ENCODE measurements around the gene ZDHHC8. TPM values are rescaled to one million over a fixed set of nuclear protein-coding genes. Genes with fewer than 3 reads are reported as not detected.

The ZDHHC8 gene
- total RNA-seq, 2 experiments from 2014 or later, result 44.5 to 44.8 TPM

- Mint-ChIP-seq H3K4me3 (no peak overlapping the region), H3K27ac (peak overlapping the region; percentile 72), H3K9me3 (peaks cover 6% of the 10 kb centered on the region), H3K4me1 (ENCODE audit: low read depth) (peaks cover 81% of the 10 kb centered on the region), H3K27me3 (no peaks in the 10 kb centered on the region), H3K36me3 (ENCODE audit: low read depth) (peaks cover 90% of the 10 kb centered on the region)
- POLR2A ChIA-PET, result interaction anchor here (0.9 to 2.0 kb wide), 7 partner anchors 9 to 38 kb away, joined by 3 to 6 read pairs (median 5); partner anchors contain the start of gene RANBP1
- CTCF ChIA-PET, result interaction anchor here (0.8 to 2.5 kb wide), 2 partner anchors 10 to 19 kb away, joined by 4 to 11 read pairs; no protein-coding TSS in a partner anchor
- intact Hi-C loops (cut with micrococcal nuclease), result no loop called here
- TF ChIP-seq CTCF (IDR thresholded peaks at IDR 0.05), result no peak
- ATAC-seq (no peak), DNase-seq (no peak)
Measured at GRCh38 chr22:20091690-20092476, 39.7 kb upstream of the ZDHHC8 start.

GRCh38 chr22:20092477-20092854 lies 39.1 kb upstream of the ZDHHC8 start:
- CTCF ChIA-PET, result interaction anchor here (2.5 kb wide), 1 partner anchor 19 kb away, joined by 11 read pairs; no protein-coding TSS in a partner anchor
- peaks cover 81% of the 10 kb centered on the region for H3K4me1 Mint-ChIP-seq (ENCODE audit: low read depth)
- peak overlapping the region; percentile 72 for H3K27ac Mint-ChIP-seq
- TF ChIP-seq CTCF (IDR thresholded peaks at IDR 0.05), result no peak
- intact Hi-C loops (cut with micrococcal nuclease), result no loop called here
- H3K9me3 Mint-ChIP-seq, result peaks cover 8% of the 10 kb centered on the region
- H3K27me3 Mint-ChIP-seq, result no peaks in the 10 kb centered on the region
- H3K36me3 Mint-ChIP-seq (ENCODE audit: low read depth), result peaks cover 90% of the 10 kb centered on the region
- POLR2A ChIA-PET, result interaction anchor here (1.6 to 2.0 kb wide), 4 partner anchors 9 to 27 kb away, joined by 4 to 6 read pairs (median 6); no protein-coding TSS in a partner anchor
- peak overlapping the region; percentile 32 for H3K4me3 Mint-ChIP-seq
- DNase-seq (peak; percentile 33), ATAC-seq (peak; percentile 54)

GRCh38 chr22:20093418-20094196 lies 38.0 kb upstream of the ZDHHC8 start:
- CTCF ChIA-PET, result interaction anchor here (1.5 to 2.0 kb wide), 2 partner anchors 11 to 17 kb away, joined by 6 to 10 read pairs; no protein-coding TSS in a partner anchor
- no peak overlapping the region for H3K4me3 Mint-ChIP-seq
- H3K4me1 Mint-ChIP-seq (ENCODE audit: low read depth), result peaks cover 83% of the 10 kb centered on the region
- peak overlapping the region; percentile 34 for H3K27ac Mint-ChIP-seq
- TF ChIP-seq CTCF (IDR thresholded peaks at IDR 0.05), result no peak
- H3K9me3 Mint-ChIP-seq, result peaks cover 8% of the 10 kb centered on the region
- DNase-seq (no peak), ATAC-seq (no peak)
- H3K27me3 Mint-ChIP-seq, result no peaks in the 10 kb centered on the region
- peaks cover 92% of the 10 kb centered on the region for H3K36me3 Mint-ChIP-seq (ENCODE audit: low read depth)
- POLR2A ChIA-PET, result interaction anchor here (0.7 to 1.8 kb wide), 6 partner anchors 14 to 34 kb away, joined by 3 to 5 read pairs (median 4); partner anchors contain the start of genes DGCR8 and RANBP1
- intact Hi-C loops (cut with micrococcal nuclease), result no loop called here

- ChIA-PET CTCF (interaction anchor here (1.5 to 2.0 kb wide), 2 partner anchors 12 to 16 kb away, joined by 6 to 10 read pairs; no protein-coding TSS in a partner anchor), POLR2A (interaction anchor here (0.6 to 1.8 kb wide), 7 partner anchors 13 to 33 kb away, joined by 3 to 5 read pairs (median 4); partner anchors contain the start of genes DGCR8 and RANBP1)
- Mint-ChIP-seq H3K27me3 (no peaks in the 10 kb centered on the region), H3K4me3 (no peak overlapping the region), H3K36me3 (ENCODE audit: low read depth) (peaks cover 97% of the 10 kb centered on the region), H3K4me1 (ENCODE audit: low read depth) (peaks cover 84% of the 10 kb centered on the region), H3K9me3 (peaks cover 8% of the 10 kb centered on the region), H3K27ac (peak overlapping the region; percentile 34)
- DNase-seq (no peak), ATAC-seq (no peak)
- intact Hi-C loops (cut with micrococcal nuclease), result no loop called here
- no peak for TF ChIP-seq CTCF (IDR thresholded peaks at IDR 0.05)
Measured at GRCh38 chr22:20094197-20094807, 37.3 kb upstream of the ZDHHC8 start.
